HG03575 (cell line): ENCODE measurements around the gene CRK.

ENCODE experiments used
- ATAC-seq: cut with Tn5 transposase; IDR thresholded peaks from one replicate; pipeline ENCODE4 v1.9.1; 2021; ENCODE audit not compliant: unreplicated experiment, insufficient number of reproducible peaks, low FRiP score; ENCODE audit errors: extremely low read depth

CRK gene

DNA sequence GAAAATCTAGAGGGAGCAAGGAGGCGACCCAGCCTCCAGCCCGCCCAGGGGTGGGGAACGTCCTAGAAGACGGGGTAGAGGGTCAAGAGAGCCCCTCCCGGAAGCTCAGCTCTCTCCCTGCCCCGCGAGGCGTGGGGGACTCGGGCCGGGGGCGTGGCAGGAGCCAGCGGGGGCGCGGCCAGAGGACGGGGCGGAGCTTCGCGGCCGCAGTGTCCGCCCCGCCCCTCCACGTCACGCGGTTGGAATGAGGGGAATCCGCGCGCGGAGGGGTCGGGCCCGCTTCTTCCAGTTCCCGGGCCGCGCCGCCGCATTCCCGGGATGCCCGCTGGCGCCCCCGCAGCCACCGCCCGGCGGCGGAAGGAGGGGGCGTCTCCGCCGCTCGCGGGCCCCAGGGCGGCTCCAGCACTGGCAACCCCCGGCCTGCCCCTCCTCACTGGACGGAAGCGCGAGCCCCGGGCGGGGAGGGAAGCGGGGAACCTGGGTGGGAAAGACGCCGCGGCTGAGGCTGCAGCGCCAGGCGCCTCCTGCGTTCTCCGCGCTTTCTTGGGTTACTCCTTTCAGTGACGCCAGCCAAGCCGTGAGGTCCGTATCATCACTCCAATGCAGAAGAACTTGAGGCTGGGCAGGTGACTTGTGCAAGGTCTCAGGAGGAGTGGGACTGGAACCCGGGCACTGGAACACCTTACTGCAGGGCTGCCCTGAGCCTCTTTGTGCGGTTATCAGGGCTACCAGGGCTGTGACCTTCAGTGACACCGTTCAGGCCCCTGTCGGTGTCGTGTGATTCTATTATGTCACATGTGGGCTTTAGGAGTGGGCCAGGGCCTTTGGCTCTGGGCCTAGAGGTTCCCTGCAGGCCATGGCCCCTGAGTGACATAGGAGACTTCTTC is 32.1 kb upstream of the CRK start:
- ATAC-seq, result no peak

- no peak for ATAC-seq
These were observed 31.0 kb upstream of the CRK start for GRCh38 chr17:1486802-1487695.

GRCh38 chr17:1485423-1486376 is 29.7 kb upstream of the CRK start:
- no peak for ATAC-seq

DNA sequence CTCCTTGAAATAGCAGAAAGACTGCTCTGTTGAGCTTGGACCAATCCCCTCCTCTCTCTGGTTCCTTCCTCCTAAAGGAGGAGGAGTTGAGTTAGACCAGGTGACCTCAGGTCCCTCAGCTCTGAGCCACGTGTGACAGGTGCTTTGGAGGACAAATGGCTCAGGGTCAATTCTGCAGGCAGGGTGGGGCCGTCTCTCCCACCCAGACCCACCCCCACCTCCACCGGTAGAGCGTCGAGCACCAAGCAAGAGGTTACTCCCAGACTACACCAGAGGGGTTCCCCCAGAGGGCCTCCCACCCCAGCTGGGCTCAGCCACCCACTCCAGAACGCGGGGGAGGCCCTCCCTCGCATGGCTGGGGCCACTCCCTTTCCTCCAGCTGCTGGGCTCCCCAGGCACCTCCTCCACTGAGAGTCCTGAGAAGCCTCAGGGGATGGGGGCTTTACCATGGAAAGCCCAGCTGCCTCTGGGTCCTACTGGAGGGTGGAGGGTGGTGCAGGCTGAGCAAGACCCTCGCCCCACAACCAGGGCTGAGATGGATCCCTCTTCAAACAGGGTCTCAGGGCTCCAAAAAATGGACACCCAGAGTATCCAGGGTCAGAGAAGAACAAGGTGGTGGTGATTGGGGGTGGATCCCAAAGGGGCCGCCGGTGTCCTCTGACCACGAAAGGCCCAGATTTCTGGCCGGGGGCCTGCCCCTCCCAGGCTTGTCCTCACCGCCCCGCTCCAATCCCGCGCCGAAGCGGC is 28.8 kb upstream of the CRK start:
- no peak for ATAC-seq

GRCh38 chr17:1484060-1484535 is 28.1 kb upstream of the CRK start:
- ATAC-seq, result no peak

- ATAC-seq, result no peak
These were observed 26.6 kb upstream of the CRK start for GRCh38 chr17:1482680-1483079.

DNA sequence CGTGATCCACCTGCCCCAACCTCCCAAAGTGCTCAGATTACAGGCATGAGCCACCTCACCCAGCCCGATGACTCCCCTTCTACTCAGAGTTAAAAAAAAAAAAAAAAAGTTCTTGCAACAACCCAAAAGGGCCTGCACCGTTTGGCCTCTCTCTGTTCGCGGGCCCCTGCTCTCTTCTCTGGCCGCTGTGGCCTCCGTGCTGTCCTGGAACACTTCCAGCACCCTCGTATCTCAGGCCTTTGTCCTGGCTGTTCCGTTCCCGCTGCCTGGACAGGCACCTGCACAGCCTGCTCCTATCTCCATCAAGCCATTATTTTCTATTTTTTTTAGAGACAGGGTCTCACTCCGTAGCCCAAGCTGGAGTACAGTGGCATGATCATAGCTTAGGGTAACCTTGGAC is 25.7 kb upstream of the CRK start:
- ATAC-seq, result no peak

GRCh38 chr17:1480747-1481465 is 24.9 kb upstream of the CRK start:
- no peak for ATAC-seq

DNA sequence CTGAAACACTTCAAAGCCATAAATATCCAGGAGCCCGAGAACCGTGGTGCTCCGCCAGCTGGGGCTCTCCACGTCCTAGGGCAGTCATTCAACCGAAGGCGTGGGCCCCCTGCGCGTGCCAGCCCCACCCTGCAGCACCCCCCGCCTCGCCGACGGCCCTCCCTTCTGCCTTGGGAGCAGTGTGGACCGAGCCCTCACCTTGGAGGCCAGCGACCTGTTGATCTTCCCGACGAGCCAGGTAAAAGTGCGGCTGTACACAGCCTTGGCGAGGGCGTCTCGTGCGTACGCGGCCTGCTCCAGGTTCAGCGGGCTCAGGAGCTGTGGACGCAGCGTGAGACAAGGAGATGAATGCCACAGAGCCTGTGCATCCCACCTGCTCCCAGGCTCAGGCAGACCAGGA is 22.4 kb upstream of the CRK start:
- ATAC-seq, result no peak

GRCh38 chr17:1475321-1475854 is 19.4 kb upstream of the CRK start:
- ATAC-seq, result no peak

GRCh38 chr17:1474402-1475189 is 18.6 kb upstream of the CRK start:
- no peak for ATAC-seq

- no peak for ATAC-seq
These were observed 17.8 kb upstream of the CRK start for GRCh38 chr17:1473841-1474240.

DNA sequence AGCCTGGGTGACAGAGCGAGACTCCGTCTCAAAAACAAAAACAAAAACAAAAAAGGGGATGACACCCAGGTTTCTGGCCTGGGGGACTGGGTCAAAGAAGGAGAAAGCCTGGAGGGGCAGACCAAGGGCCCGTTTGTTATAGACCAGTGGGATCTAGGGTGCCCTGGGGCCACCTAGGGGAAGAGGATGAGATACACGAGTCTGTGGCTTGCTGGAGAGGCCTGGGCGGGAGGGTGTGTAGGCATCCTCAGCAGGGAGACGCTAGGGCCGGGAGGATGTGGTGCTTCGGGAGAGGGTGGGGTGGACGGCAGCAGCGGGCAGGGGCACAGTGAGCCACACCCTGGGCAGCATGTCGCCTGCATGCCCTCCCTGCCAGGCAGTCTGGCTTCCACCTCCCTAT is 17.1 kb upstream of the CRK start:
- ATAC-seq, result no peak

GRCh38 chr17:1471911-1472821 is 16.1 kb upstream of the CRK start:
- ATAC-seq, result no peak

GRCh38 chr17:1471490-1471889 is 15.5 kb upstream of the CRK start:
- no peak for ATAC-seq
